A673 (cell line): ENCODE data around the gene PHIP.

ENCODE experiments used
- EZH2 ChIP-seq: fragments of 200-600 bp; sonication (generic); IDR thresholded peaks from 2 replicates; pipeline ENCODE4 v1.6.1; 2017; ENCODE audit warnings: borderline replicate concordance, low read depth, mild to moderate bottlenecking, mixed read lengths, antibody characterized with exemption, low read length; ENCODE audit not compliant: poor library complexity, severe bottlenecking
- TF ChIP-seq, protein P1 (sequence below): fragments of 300-800, 200-600 bp; sonication (generic); conservative IDR thresholded peaks from 2 replicates; pipeline ENCODE4 v1.5.1; 2017; ENCODE audit warnings: low read depth, mild to moderate bottlenecking, antibody characterized with exemption, low read length, moderate library complexity, mixed read lengths

DNA sequence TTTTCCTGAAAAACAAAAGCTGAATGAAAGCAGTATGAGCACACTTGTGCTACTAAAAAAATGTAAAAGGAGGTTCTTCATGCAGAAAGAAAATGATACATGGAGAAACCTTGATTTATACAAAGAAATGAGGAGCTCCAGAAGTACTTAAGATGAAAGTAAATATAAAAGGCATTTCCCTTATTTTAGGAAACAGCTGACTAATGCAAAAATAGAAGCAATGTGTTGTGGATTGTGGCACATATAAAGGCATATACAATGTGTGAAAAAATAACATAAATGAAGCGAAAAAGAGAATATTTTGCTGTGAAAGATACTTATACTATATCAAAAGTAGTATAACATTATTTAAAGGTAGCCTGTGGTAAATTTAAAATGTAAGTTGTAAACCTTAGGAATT, 41.2 kb upstream of the PHIP start:
- TF ChIP-seq, protein P1, sequence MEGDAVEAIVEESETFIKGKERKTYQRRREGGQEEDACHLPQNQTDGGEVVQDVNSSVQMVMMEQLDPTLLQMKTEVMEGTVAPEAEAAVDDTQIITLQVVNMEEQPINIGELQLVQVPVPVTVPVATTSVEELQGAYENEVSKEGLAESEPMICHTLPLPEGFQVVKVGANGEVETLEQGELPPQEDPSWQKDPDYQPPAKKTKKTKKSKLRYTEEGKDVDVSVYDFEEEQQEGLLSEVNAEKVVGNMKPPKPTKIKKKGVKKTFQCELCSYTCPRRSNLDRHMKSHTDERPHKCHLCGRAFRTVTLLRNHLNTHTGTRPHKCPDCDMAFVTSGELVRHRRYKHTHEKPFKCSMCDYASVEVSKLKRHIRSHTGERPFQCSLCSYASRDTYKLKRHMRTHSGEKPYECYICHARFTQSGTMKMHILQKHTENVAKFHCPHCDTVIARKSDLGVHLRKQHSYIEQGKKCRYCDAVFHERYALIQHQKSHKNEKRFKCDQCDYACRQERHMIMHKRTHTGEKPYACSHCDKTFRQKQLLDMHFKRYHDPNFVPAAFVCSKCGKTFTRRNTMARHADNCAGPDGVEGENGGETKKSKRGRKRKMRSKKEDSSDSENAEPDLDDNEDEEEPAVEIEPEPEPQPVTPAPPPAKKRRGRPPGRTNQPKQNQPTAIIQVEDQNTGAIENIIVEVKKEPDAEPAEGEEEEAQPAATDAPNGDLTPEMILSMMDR, result no peak
- no peak for TF ChIP-seq EZH2
